Kidney epithelial cell (primary cell): ENCODE data around the gene PXDN. TPM values are rescaled to one million over a fixed set of nuclear protein-coding genes. Genes with fewer than 3 reads are reported as not detected.
"Not testable (repeated sequence)": the region's sequence is repeated elsewhere in the genome, so short reads cannot be mapped to it uniquely, and the experiment has no call there.

Experiments used
- DNase-seq: peaks from one replicate; pipeline ENCODE4 v3.0.0-alpha.2; 2010; ENCODE audit warnings: low read depth
- H3K27me3 ChIP-seq: 2 replicates; pipeline ENCODE4 v1.6.0; 2011; ENCODE audit warnings: low read length; ENCODE audit not compliant: control insufficient read depth, insufficient read depth
- H3K36me3 ChIP-seq: 2 replicates; pipeline ENCODE4 v1.5.1; 2011; ENCODE audit warnings: low read length; ENCODE audit not compliant: control insufficient read depth, insufficient read depth
- H3K4me3 ChIP-seq: 2 replicates; pipeline ENCODE4 v1.5.1; 2011; ENCODE audit warnings: low read depth, mild to moderate bottlenecking, control low read depth, low read length
- total RNA-seq: library from RNA; depleted of rRNA; stranded (reverse); fragments of >200 nt; gene quantifications from 2 replicates; pipeline ENCODE4 v1.2.3, GENCODE V29; 2015
- TF ChIP-seq, protein P1 (sequence below): IDR thresholded peaks from 2 replicates; pipeline ENCODE4 v1.5.1; 2011; ENCODE audit warnings: mild to moderate bottlenecking, moderate library complexity, low read length, control low read depth, inconsistent platforms; ENCODE audit not compliant: insufficient read depth, poor library complexity, severe bottlenecking

PXDN gene
- total RNA-seq, 1 donor from 2014 or later, result 287 TPM

- TF ChIP-seq, protein P1, sequence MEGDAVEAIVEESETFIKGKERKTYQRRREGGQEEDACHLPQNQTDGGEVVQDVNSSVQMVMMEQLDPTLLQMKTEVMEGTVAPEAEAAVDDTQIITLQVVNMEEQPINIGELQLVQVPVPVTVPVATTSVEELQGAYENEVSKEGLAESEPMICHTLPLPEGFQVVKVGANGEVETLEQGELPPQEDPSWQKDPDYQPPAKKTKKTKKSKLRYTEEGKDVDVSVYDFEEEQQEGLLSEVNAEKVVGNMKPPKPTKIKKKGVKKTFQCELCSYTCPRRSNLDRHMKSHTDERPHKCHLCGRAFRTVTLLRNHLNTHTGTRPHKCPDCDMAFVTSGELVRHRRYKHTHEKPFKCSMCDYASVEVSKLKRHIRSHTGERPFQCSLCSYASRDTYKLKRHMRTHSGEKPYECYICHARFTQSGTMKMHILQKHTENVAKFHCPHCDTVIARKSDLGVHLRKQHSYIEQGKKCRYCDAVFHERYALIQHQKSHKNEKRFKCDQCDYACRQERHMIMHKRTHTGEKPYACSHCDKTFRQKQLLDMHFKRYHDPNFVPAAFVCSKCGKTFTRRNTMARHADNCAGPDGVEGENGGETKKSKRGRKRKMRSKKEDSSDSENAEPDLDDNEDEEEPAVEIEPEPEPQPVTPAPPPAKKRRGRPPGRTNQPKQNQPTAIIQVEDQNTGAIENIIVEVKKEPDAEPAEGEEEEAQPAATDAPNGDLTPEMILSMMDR, result no peak
- H3K36me3 ChIP-seq, result no peaks in the 10 kb centered on the region
- H3K4me3 ChIP-seq, result no peak overlapping the region
- H3K27me3 ChIP-seq, result no peaks in the 10 kb centered on the region
- no peak for DNase-seq
Observed at GRCh38 chr2:1713142-1713838, 31.0 kb downstream of the PXDN start.

DNA sequence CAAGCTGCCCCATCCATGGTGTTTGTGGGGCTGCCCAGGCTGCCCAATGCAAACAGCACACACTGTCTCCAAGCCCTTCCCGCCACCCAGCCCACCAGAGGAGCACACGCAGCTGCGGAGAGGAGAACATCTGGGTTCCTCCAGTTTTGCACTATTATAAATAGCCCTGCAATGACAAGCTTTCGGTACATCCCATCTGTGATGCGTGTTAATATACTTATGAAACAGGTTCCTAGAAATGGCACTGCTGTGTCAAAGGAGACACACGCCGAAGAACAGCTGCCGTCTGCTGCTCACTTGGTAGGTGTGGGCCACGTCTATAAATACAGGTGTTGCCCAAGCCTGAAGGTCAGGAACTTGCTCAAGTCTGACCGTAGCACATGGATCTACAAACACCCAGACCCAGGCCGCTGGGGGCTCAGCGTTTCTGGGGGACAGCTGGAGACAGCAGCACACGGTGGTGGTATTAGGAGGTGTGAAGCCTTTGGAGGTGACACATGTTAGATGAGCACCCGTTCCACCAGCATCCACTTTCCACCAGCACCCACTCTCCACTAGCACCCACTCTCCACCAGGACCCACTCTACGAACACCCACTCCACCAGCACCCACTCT is 34.3 kb downstream of the PXDN start:
- H3K4me3 ChIP-seq, result no peak overlapping the region
- no peak for DNase-seq
- no peaks in the 10 kb centered on the region for H3K27me3 ChIP-seq
- H3K36me3 ChIP-seq, result no peaks in the 10 kb centered on the region
- TF ChIP-seq, protein P1, result no peak

DNA sequence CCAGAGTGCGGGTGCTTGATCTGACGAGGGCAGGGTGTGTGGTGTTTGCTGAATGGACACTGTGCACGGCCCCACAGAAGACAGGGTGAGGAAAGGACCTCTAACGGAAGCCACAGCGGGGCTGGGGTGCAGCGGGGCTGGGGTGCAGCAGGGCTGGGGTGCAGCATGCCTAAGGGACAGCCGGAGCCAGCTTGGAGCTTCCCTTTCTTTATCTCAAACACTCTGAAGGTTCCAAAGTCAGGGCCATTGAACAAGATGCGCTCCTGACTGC is 35.0 kb downstream of the PXDN start:
- TF ChIP-seq, protein P1, result no peak
- no peak overlapping the region for H3K4me3 ChIP-seq
- H3K36me3 ChIP-seq, result no peaks in the 10 kb centered on the region

GRCh38 chr2:1708476-1709334 is 35.6 kb downstream of the PXDN start:
- TF ChIP-seq, protein P1, result no peak

More for the DNA sequence above, 35.0 kb downstream of the PXDN start:
- H3K27me3 ChIP-seq, result no peaks in the 10 kb centered on the region
- DNase-seq, result no peak

GRCh38 chr2:1707771-1708418 is 36.4 kb downstream of the PXDN start:
- H3K27me3 ChIP-seq, result no peaks in the 10 kb centered on the region
- TF ChIP-seq, protein P1, result no peak
- H3K36me3 ChIP-seq, result no peaks in the 10 kb centered on the region
- no peak overlapping the region for H3K4me3 ChIP-seq
- DNase-seq, result no peak

More at GRCh38 chr2:1708476-1709334, 35.6 kb downstream of the PXDN start:
- DNase-seq, result no peak
- no peak overlapping the region for H3K4me3 ChIP-seq
- H3K27me3 ChIP-seq, result no peaks in the 10 kb centered on the region
- no peaks in the 10 kb centered on the region for H3K36me3 ChIP-seq

DNA sequence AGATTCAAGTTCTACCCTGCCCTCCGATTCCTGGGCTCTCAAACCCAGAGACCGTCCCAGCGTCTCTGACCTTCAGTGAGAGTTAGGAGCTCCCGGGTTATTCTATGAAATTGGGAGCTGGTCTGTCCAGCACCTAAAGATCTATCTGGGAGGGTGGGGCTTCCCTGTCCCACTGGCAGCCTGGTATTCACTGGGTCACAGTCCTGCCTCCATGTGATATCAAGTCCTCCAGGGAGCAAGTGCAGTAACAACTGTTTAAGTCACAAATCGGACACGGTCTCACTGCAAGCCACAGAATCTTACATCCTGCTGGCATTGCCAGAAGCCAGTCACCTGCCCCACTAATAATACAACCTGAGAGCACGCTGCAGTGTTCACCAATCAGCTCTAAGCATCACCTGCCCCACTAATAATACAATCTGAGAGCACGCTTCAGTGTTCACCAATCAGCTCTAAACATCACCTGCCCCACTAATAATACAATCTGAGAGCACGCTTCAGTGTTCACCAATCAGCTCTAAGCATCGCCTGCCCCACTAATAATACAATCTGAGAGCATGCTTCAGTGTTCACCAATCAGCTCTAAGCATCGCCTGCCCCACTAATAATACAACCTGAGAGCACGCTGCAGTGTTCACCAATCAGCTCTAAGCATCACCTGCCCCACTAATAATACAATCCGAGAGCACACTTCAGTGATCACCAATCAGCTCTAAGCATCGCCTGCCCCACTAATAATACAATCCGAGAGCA is 38.0 kb downstream of the PXDN start:
- H3K27me3 ChIP-seq, H3K4me3 ChIP-seq, H3K36me3 ChIP-seq, DNase-seq: not testable (repeated sequence)
